Endometrium (tissue), 2 donors: ENCODE results near the gene DMD.
"Not testable (repeated sequence)": the region's sequence is repeated elsewhere in the genome, so short reads cannot be mapped to it uniquely, and the experiment has no call there.

Source experiments
- FAIRE-seq: peaks from 2 replicates; lab custom pipeline; 2012; peaks lifted over from hg19 to GRCh38; lab: Jason Lieb, UNC
- donor health status: control.
- donor health status: control.

Gene DMD

DNA sequence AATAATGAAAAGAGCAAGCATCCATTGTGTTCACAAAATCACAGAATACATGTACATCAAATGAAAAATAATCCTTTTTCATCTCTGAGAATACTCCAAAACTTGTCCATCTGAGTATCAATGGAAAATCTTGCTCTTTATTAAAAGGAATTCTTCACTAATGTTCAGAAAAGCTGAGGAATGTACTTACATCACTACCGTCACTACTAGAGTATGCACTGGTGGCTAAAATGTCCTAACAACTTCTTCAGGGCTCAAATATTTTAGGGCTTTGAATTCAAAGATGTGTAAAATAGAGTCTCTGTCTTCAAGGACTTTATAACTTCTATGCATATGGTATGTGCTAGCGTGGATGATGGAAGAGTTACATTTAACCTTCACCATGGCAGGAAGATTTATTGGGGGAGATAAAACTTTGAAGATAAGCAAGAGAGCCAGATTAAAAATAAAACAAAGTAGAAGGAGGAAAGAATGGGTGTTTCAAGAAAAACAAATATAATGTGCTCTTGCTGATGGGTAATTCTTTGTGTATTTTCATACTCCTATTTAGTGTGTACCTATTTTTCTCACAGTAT is 55.1 kb downstream of the DMD start:
- no peak for FAIRE-seq

DNA sequence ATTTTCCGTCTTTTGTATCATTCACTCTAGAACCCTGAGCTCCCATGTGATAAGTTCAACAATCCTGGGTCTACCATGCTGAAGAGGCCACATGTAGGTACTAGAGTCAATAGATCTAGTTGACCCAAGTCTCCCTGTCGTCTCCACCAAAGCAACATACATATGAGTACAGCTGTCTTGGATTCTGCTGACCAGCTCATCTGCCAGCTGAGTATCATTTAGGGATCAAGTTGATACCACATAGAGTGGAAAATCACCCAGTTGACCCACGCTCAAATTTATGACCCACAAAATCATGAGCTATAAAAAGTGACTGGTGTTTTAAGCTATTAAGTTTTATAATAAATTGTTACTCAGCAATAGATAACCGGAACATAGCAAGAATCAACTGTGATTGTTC is 61.8 kb downstream of the DMD start:
- FAIRE-seq, result no peak

DNA sequence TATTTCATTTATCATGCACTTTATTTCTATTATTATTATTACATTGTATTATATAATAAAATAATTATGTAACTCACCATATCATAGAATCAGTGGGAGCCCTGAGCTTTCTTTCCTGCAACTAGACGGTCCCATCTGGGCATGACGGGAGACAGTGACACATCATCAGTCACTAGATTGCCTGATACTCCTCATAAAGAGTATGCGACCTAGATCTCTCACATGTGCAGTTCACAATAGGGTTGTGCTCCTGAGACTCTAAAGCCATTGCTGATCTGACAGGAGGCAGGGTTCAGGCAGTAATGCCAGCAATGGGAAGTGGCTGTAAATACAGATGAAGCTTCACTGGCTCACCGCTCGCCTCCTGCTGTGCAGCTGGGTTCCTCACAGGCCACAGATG is 62.3 kb downstream of the DMD start:
- FAIRE-seq, result no peak

DNA sequence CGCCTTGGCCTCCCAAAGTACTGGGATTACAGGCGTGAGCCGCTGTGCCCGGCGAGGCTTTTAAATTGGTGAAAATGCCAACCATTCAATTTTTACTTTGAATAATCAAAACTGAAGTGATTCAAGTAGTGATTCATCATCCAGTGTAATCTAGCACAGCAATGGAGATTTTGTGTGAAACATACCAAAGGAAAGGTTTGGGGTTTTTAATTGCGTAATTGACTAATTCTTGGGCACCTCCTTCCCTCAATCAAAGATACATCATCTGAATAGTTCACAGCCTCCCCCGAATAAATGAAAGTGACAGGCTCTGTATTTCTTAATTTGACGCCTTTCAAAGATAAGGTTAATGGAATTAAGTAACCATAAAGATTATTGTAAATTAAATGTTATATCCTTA is 69.0 kb downstream of the DMD start:
- FAIRE-seq, result no peak

DNA sequence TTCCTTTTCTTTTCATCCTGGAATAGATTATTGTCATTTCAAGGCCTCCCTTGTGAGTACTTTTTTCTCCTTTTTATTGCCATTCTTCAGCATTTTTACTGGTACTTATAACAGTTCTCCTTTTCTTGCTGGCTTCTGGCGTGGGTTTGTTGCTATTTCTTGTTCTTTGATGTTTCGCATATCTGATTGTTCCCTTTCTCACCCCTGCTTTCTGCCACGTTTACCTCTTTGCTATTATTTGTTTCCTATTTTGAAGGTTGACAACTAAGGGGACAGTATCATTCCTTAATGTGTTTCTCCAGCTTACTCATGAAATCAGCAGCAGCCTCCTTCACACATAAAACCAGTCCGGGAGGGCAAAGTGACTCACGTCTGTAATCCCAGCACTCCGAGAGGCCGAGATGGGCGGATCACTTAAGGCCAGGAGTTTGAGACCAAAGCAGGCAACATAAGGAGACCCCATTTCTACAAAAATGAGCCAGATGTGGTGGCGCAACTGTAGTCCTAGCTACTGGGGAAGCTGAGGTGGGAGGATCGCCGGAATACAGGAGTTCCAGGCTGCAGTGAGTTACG is 72.6 kb downstream of the DMD start:
- no peak for FAIRE-seq

DNA sequence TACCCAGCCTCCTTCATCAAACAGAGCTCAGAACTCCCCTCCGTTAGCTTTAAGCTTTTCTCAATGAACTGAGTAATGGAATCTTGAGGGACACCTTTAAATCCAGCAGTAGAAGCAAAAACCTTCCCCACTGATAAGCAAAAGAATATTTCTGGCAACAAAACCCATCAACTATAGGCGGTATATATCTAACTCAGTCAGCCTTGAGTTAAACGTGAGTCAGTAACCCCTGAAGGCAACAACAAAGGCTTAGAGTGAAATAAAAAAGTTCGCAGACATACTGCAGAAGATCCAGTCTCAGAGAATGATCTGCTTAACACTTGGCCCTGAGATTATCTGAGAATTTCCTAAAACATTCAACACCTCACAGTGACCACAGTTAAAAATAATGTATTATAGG is 77.2 kb downstream of the DMD start:
- FAIRE-seq, result no peak

DNA sequence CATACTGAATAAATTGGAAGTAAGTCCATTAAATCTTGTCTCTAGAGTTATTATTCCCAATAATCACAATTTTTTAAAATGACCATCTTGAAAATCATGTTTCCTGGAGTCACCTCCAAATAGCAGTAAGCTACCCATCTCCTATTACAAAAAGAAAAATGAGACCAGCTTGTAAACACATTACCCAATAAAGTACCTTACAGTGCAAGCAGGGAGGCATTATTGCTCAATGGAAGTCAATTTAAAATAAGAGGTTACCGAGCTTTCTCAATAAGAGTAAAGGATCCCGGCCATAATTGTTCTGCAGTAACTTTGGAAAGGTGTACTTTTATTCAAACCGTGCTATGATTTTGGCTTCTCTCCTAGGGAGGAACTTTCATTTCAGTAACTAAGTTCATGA is 78.0 kb downstream of the DMD start:
- FAIRE-seq, result no peak

DNA sequence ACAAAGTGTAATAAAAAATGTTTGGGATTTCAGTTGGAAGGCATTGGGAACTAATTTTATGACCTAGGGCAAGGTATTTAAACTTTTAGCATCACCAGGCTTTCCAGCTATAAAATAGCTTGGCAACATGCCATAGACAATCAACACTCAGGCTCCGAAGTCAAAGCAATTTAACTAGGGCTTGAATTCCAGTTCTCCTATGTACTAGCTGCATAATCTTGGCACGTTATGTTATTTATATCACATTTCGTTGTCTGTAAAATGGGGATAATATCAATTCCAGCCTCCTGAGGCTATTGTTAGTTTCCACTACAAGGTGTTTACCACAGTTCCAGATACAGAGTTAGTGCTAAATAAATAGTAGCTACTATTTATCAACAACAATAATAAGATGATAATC is 78.8 kb downstream of the DMD start:
- no peak for FAIRE-seq

DNA sequence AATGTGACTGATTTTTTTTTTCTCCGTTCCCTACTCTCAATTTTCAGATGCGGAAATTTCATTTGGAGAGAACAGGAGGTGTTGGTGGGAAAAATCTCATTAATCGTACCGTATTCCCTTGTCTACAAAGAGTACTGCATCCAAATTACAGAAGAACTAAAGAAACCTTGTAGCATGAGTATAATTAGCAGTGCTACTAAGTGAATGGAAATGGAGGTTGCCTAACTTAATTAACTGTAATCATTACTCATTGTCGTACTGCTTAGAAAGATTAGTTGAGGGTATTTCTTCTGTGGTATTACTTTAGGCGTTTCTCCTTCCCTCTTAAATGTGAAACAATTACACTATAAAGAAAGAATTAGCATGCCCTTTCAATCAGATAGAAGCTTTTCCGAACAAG is 81.7 kb downstream of the DMD start:
- FAIRE-seq, result no peak

DNA sequence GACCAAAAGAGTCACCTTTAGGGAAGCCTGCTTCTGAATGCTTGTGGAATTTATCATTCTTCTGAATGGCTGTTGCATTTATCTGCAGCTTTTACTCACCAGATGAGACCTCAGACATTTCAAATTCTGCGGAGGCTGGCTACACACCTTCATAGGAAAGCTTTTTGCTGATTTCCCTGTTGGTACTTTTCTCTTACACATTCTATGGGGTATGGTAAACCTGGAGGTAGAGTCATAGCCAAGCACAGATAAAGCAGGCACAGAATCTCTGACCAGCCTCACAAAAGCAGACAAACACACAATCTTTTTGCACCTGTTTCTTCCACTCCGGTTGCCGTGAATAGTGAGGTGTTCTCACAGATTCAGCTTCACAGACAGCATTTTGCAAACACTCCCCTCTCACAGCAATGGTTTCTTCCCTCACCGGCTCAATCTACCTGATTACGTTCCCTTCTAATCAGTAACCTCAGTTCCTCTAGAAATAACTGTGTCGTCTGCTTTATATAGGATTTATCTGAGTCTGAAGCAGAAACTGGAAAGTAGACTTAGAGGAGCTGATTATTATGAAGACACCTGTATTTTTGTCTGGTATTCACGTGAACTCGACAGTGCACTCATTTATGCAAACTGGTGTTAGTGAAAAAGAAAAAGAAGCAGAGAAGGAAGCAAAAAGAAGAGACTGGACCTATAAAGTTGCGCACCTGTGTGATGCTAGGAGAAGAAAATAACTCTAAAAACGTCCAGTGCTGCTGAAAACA is 83.1 kb downstream of the DMD start:
- no peak for FAIRE-seq

DNA sequence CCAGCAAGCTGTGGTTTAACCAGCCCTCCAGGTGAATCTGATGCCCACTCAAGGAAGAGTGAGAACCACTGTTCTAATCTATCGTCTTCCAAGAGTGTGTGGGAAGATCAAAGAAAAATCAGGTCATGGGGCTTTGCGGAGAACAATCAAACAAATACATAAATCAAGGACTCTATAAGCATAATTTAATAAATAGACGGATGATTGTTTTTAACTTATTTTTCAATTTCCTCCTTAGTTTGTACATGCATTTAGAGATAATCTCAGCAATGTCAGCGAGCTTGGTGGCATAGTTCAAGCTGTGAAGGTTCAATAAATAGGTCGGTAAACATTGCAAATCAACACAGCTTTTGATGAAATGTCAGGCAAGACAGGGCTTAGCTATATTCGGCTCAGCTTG is 84.9 kb downstream of the DMD start:
- FAIRE-seq, result no peak

DNA sequence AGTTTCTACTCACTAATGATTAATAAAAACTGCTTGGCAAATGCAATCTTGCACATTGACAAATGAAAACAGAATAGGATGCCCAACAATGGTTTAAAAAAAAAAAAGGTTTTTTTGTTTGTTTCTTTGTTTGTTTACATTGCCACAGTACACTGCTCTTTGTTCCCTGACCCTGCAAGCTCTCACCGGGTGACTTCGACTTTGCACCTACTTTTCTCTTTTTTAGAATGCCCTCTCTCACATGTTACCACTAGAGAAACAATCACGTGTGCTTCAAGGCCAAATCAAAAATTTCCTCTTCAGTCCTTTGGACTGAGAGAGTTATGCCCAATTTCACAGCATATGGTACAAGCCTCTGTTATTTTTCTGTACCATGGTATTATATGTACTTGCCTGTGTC is 101.5 kb downstream of the DMD start:
- FAIRE-seq, result no peak

DNA sequence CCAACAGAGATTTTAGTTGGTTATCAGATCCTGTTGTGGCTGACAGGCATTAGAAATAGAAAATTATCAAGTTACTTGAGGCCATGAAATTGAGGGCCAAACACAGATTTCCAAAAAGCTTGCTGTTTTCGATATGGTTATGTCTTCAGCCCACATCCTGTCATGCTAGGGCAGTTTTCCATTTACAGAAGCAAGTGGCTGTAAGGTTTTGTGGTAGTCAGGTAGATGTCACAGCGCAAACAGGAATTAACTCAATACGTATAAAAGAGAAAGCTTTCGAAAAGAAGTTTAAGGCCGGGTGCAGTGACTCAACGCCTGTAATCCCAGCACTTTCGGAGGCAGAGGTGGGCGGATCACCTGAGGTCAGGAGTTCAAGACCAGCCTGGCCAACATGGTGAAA is 104.6 kb downstream of the DMD start:
- FAIRE-seq, result no peak

DNA sequence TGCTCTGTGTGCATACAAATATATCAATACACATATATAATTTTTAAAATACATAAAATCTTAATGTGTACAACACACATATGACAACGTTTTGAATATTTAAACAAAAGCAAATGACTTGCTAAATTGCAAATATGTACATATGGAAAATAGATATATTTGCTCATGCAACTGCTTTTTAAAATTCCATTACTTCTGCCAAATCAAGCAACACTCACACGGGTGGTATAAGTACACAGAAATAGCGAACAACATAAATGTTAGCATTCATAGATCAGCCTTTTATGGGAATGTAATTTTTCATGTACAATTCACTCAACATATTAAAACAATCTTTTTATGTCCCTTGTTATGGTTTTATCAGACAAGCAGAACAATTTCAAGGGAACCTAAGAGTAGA is 116.3 kb downstream of the DMD start:
- FAIRE-seq, result no peak

DNA sequence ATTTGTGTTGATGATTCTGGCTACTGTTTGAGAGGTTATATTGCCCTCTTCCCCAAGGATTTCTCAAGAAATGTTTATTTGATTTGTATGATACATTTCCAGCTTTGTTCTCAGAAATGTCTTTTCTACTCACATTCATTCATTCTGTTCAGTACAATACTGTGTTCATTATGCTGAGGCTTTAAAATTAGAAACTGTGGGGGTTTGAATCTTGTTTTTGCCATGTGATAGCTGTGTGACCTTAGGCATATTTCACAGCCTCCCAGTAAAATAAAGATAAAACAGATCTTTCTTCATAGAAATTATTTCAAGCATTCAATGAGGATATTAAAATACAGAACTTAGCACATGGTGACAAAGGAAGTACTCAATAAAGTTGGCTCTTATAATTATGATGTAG is 123.9 kb downstream of the DMD start:
- no peak for FAIRE-seq

DNA sequence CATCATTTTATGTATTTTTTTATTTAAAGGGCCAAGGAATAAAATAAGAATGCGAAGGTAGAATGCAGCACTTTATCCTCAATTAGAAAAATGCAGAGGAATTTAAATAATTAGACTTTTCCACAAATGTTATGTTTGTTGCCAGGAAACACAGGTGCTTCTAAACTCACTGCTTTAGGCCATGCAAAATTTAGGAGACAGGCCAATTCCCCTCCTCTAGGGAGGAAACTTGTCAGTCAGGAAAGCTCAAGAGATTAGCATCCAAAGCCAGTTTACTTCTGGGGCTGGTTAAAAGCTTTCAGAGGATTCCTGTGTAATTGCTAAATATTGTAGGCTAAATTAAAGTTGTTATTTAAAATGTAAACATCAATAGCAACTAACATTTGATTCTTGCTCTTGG is 124.5 kb downstream of the DMD start:
- FAIRE-seq, result no peak

DNA sequence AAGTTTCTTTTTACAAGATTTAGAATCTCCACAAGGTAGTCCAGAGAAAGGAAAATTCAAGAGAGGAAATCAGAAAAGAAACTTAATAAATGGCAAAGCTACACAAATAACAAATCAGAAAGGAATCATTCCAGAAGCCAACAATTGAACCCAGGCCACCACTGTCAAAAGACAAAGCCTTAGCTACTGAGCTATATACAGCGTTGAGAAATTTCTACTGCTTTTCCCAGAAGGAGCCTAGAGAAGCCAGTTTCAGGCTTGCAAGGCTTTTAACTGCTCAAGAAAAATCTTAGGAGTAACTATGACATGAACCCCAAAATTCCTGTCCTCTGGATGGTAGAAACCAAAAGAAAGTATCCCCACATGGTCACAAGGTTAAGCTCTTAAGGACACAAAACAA is 129.0 kb downstream of the DMD start:
- FAIRE-seq, result no peak

DNA sequence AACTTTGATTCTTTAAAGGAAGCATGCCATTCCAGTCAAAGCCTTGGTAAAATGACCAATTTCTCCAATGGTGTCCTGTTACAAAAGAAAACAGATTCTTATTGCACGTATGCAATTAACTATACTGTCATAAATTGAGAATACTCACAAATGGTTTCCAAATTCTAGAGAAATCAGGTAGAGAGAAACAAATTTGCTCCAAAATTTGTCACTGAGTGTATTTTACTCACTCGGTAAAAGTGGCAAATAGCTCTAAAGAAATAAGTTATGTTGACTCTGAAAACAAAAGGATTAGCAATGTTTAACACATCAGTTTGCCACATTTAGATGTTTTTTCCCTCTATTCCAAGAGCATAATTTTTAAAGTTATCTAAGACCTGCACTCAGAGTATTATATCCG is 133.1 kb downstream of the DMD start:
- no peak for FAIRE-seq

DNA sequence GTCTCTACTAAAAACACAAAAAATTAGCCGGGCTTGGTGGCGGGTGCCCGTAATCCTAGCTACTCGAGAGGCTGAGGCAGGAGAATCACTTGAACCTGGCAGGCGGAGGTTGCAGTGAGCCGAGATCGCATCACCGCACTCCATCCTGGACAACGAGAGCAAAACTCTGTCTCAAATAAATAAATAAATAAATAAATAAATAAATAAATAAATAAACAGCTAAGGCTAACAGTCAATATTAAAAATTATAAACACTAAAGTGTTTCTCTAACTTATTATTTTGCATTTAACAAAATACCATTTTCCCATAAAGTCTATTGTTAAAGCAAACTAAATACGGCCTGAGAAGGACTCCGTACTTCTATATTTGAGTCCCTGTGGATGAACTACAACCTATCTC is 137.7 kb downstream of the DMD start:
- not testable (repeated sequence) for FAIRE-seq

DNA sequence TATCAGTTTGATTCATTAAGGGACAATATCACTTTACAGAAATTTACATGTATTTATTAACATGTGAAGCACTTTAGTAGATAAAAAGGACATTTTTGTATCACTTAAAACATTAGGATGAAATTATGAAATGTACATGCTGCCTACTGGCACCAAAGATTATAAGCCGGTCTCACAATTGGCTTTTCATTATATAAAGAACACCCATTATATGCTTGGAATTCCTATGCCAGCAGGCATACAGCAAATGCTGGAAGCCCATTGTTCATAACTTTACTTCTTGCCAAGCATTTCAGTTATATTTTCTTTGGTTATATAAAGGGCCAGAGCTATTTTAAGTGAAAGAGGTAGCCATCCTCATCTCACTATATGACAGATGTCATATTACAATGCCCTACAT is 145.9 kb downstream of the DMD start:
- no peak for FAIRE-seq

DNA sequence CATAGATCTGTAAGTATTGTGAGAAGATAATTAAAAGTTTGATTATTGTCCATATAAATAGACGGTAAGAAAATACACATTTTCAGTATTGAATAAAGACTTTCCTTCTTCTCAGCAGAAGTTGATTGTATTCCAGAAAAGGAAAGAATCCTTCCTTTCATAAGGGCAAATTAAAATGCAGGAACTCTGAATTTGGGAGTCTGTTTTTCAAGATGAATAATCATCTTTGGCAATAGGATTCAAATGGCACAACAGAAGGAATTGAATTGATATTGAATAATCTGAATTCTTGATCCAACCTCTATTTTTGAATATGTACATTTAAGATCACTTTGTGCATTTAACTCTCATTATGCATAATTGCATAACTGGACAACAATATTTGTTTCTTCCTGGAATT is 149.3 kb downstream of the DMD start:
- FAIRE-seq, result no peak

DNA sequence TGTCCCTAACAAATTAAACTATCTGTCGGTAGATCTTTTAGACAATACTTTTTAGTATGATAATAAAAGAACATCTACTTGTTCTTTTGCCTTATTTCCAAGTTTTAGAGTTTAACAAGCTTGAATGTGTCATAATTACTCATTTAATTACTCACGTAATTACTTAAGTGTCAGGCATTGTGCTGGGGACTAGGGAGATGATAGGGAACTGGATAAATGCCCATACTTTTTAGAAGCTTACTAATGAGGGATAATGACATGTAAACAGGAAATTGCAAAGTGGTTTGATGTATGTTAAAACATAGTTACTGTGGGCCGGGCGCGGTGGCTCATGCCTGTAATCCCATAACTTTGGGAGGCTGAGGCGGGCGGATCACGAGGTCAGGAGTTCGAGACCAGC is 158.3 kb downstream of the DMD start:
- no peak for FAIRE-seq

DNA sequence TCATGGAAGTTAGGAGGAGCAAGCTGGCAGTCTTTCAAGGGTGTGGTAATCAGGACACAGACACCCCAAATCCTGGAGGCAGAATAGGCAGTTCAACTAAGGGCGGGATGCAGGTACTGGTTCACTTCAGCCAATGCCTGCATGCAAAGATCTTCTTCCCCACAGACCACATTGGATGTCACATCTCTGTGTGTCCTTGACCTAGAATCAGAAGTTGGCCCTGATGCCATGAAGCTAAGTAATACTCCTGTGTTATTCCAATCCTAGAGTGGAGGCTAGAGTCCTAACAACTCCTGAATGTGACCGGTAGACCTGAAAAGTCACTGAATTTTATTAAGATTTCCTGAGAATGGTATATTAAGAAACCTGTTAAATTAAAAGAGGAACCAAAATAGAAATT is 165.5 kb downstream of the DMD start:
- no peak for FAIRE-seq

DNA sequence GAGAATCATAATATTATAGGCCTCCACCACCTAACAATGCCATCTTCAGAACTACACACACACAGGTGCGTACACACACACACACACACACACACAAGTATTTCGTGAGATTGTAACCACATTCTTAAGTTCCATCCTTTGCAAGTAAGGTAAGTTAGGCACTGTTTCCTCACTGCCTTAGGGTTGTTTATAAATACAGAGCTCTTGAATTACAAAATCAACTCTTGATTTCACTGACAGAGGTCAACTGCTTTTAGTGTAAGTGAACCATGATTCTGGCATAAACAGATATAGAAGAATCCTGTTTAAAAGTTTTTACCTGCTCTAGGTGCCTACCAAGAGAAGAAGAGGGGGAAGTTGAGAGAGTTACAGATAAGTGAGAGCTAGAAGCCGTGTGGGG is 166.1 kb downstream of the DMD start:
- no peak for FAIRE-seq
